Activated T-cell treated with anti-CD3 and anti-CD28 coated beads for 4 hours (primary cell): Measurements from ENCODE around the gene MPP7.

Experiments used
- DNase-seq: peaks from one replicate; pipeline ENCODE4 v3.0.0-alpha.2; 2020

Gene MPP7

GRCh38 chr10:28263136-28263857 lies 39.6 kb downstream of the MPP7 start:
- no peak for DNase-seq

- no peak for DNase-seq
Observed at GRCh38 chr10:28256776-28257175, 46.1 kb downstream of the MPP7 start.

- DNase-seq: no peak
Observed at GRCh38 chr10:28254290-28254985, 48.4 kb downstream of the MPP7 start.

- DNase-seq: no peak
Observed at GRCh38 chr10:28253169-28253785, 49.6 kb downstream of the MPP7 start.
